GM06990 (cell line): ENCODE data around the gene BCORL1.

ENCODE experiments used
- DNase-seq: peaks from one replicate; pipeline ENCODE4 v3.0.0-alpha.2; 2011; ENCODE audit not compliant: insufficient read length; ENCODE audit errors: extremely low read depth
- H3K27me3 ChIP-seq: replicated peaks from 2 replicates; pipeline ENCODE4 v1.6.0; 2011; ENCODE audit warnings: low read length; ENCODE audit not compliant: control insufficient read depth, insufficient read depth
- H3K36me3 ChIP-seq: 2 replicates; pipeline ENCODE4 v1.5.1; 2011; ENCODE audit warnings: low read length; ENCODE audit not compliant: control insufficient read depth, insufficient read depth
- H3K4me3 ChIP-seq: replicated peaks from 2 replicates; pipeline ENCODE4 v1.5.1; 2011; ENCODE audit warnings: low read depth, mild to moderate bottlenecking, control low read depth, low read length
- CTCF ChIP-seq: IDR thresholded peaks from 2 replicates; pipeline ENCODE4 v1.5.1; 2011; ENCODE audit warnings: low read length, control low read depth, mild to moderate bottlenecking, inconsistent platforms; ENCODE audit not compliant: insufficient read depth, poor library complexity, severe bottlenecking

BCORL1 gene

GRCh38 chrX:130098210-130098552, 115.7 kb downstream of the BCORL1 start:
- Histone ChIP-seq H3K27me3 (no peaks in the 10 kb centered on the region), H3K4me3 (no peak overlapping the region), H3K36me3 (peaks cover 2% of the 10 kb centered on the region; the same call in 1 of the 2 replicates)
- no peak for DNase-seq
- TF ChIP-seq CTCF: no peak

GRCh38 chrX:130100180-130100579, 117.7 kb downstream of the BCORL1 start:
- DNase-seq: no peak
- H3K36me3 ChIP-seq: peaks cover 2% of the 10 kb centered on the region; the same call in 1 of the 2 replicates
- no peaks in the 10 kb centered on the region for H3K27me3 ChIP-seq
- TF ChIP-seq CTCF: no peak
- no peak overlapping the region for H3K4me3 ChIP-seq

GRCh38 chrX:130103605-130104004, 121.2 kb downstream of the BCORL1 start:
- no peak for TF ChIP-seq CTCF
- no peak overlapping the region for H3K4me3 ChIP-seq
- H3K27me3 ChIP-seq: no peaks in the 10 kb centered on the region
- H3K36me3 ChIP-seq: peaks cover 2% of the 10 kb centered on the region
- no peak for DNase-seq

GRCh38 chrX:130105244-130105643, 122.8 kb downstream of the BCORL1 start:
- no peaks in the 10 kb centered on the region for H3K27me3 ChIP-seq
- no peaks in the 10 kb centered on the region; the same call in 1 of the 2 replicates for H3K36me3 ChIP-seq
- no peak for DNase-seq
- no peak for TF ChIP-seq CTCF
- no peak overlapping the region for H3K4me3 ChIP-seq

- no peak for TF ChIP-seq CTCF
- no peaks in the 10 kb centered on the region; the same call in 1 of the 2 replicates for H3K36me3 ChIP-seq
- H3K4me3 ChIP-seq: no peak overlapping the region
- no peak for DNase-seq
- no peaks in the 10 kb centered on the region for H3K27me3 ChIP-seq
Observed at GRCh38 chrX:130106071-130106470, 123.6 kb downstream of the BCORL1 start.
